Measurements from ENCODE around the gene DZIP1L. TPM values are rescaled to one million over a fixed set of nuclear protein-coding genes. Genes with fewer than 3 reads are reported as not detected.
"Not testable (repeated sequence)": the region's sequence is repeated elsewhere in the genome, so short reads cannot be mapped to it uniquely, and the experiment has no call there.

The DZIP1L gene
- total RNA-seq: 26.6 and 28.1 TPM in 2 replicates
- long read RNA-seq, partial matches to known transcripts: 0 of 1 reads
- long read RNA-seq, other reads (novel, unspliced or antisense): 1 of 1 reads

GRCh38 chr3:138114988-138115971, at the start of gene DZIP1L:
TSS of gene DZIP1L (minus strand) at chr3:138115608. CDS start at chr3:138103971, 11,637 bp downstream.
- peak; percentile 64 for TF ChIP-seq CTCF (conservative IDR thresholded peaks at IDR 0.05)
- H3K36me3 Mint-ChIP-seq (ENCODE audit: low read depth): peaks cover 3% of the 10 kb centered on the region
- no peaks in the 10 kb centered on the region for H3K27me3 Mint-ChIP-seq (ENCODE audit: low read depth)
- H3K4me1 Mint-ChIP-seq: peaks cover 30% of the 10 kb centered on the region
- no peaks in the 10 kb centered on the region for H3K9me3 Mint-ChIP-seq
- peak within 1 kb of the TSS; percentile 98 for H3K4me3 Mint-ChIP-seq
- H3K27ac Mint-ChIP-seq (ENCODE audit: unreplicated experiment): peak within 1 kb of the TSS; percentile 99
- DNase-seq (ENCODE audit: low read depth, low spot score): peak; percentile 62

- Mint-ChIP-seq H3K9me3 (no peaks in the 10 kb centered on the region), H3K27ac (ENCODE audit: unreplicated experiment) (no peak overlapping the region), H3K36me3 (ENCODE audit: low read depth) (peaks cover 28% of the 10 kb centered on the region), H3K4me1 (no peaks in the 10 kb centered on the region), H3K4me3 (no peak overlapping the region), H3K27me3 (ENCODE audit: low read depth) (no peaks in the 10 kb centered on the region)
- TF ChIP-seq CTCF (conservative IDR thresholded peaks at IDR 0.05): no peak
- no peak for DNase-seq (ENCODE audit: low read depth, low spot score)
These were observed 49.7 kb upstream of the DZIP1L start for GRCh38 chr3:138165061-138165460.

GRCh38 chr3:138157743-138158142, 42.3 kb upstream of the DZIP1L start:
- Mint-ChIP-seq H3K27me3 (ENCODE audit: low read depth) (no peaks in the 10 kb centered on the region), H3K36me3 (ENCODE audit: low read depth) (peaks cover 15% of the 10 kb centered on the region), H3K4me1 (no peaks in the 10 kb centered on the region), H3K9me3 (peaks cover 6% of the 10 kb centered on the region), H3K27ac (ENCODE audit: unreplicated experiment) (no peak overlapping the region), H3K4me3 (no peak overlapping the region)
- no peak for TF ChIP-seq CTCF (conservative IDR thresholded peaks at IDR 0.05)
- DNase-seq (ENCODE audit: low read depth, low spot score): no peak

GRCh38 chr3:138154534-138154933, 39.1 kb upstream of the DZIP1L start:
- Mint-ChIP-seq H3K27ac (ENCODE audit: unreplicated experiment) (no peak overlapping the region), H3K36me3 (ENCODE audit: low read depth) (peaks cover 5% of the 10 kb centered on the region), H3K4me3 (no peak overlapping the region), H3K27me3 (ENCODE audit: low read depth) (no peaks in the 10 kb centered on the region), H3K4me1 (no peaks in the 10 kb centered on the region), H3K9me3 (peaks cover 6% of the 10 kb centered on the region)
- no peak for DNase-seq (ENCODE audit: low read depth, low spot score)
- TF ChIP-seq CTCF (conservative IDR thresholded peaks at IDR 0.05): no peak

- no peak for DNase-seq (ENCODE audit: low read depth, low spot score)
- peaks cover 3% of the 10 kb centered on the region for H3K9me3 Mint-ChIP-seq
- H3K4me1 Mint-ChIP-seq: no peaks in the 10 kb centered on the region
- no peaks in the 10 kb centered on the region for H3K27me3 Mint-ChIP-seq (ENCODE audit: low read depth)
- no peak overlapping the region for H3K4me3 Mint-ChIP-seq
- no peak overlapping the region for H3K27ac Mint-ChIP-seq (ENCODE audit: unreplicated experiment)
- H3K36me3 Mint-ChIP-seq (ENCODE audit: low read depth): no peaks in the 10 kb centered on the region
- no peak for TF ChIP-seq CTCF (conservative IDR thresholded peaks at IDR 0.05)
These were observed 33.1 kb upstream of the DZIP1L start for GRCh38 chr3:138148503-138148902.

- H3K27me3 Mint-ChIP-seq (ENCODE audit: low read depth); H3K4me1 Mint-ChIP-seq; H3K36me3 Mint-ChIP-seq (ENCODE audit: low read depth); DNase-seq (ENCODE audit: low read depth, low spot score); H3K9me3 Mint-ChIP-seq; H3K27ac Mint-ChIP-seq (ENCODE audit: unreplicated experiment); H3K4me3 Mint-ChIP-seq: not testable (repeated sequence)
These were observed 26.8 kb upstream of the DZIP1L start for GRCh38 chr3:138142181-138142580.

Data from neural crest cell (in vitro differentiated cells).